K562 (cell line): ENCODE measurements around the gene ZNF791.

ENCODE experiments used
- LEF1 ChIP-seq: fragments of 450-650 bp; IDR thresholded peaks from 2 replicates; pipeline ENCODE4 v1.6.1; 2016; ENCODE audit warnings: mild to moderate bottlenecking
- MNT ChIP-seq, 2 experiments: fragments of 450-650 bp; conservative IDR thresholded peaks; 2 replicates each; pipeline ENCODE4 v1.6.1; 2017; ENCODE audit warnings: mild to moderate bottlenecking in 2 of 2, moderate library complexity in 2 of 2
- NR2F6 ChIP-seq: fragments of 450-650 bp; formaldehyde crosslinking; IDR thresholded peaks from 2 replicates; pipeline ENCODE4 v1.4.0; 2020; ENCODE audit warnings: mild to moderate bottlenecking
- SIN3A ChIP-seq, 2 experiments: fragments of 150-350 bp in 1 of 2; IDR thresholded peaks; 2 replicates each; pipeline ENCODE4 v1.6.1; 2011 to 2016; ENCODE audit warnings: borderline replicate concordance in 2 of 2, low read depth in 2 of 2, low read length in 2 of 2, mild to moderate bottlenecking in 2 of 2, moderate library complexity in 2 of 2; ENCODE audit not compliant: control insufficient read depth in 1 of 2
- YY1 ChIP-seq, 3 experiments: IDR thresholded peaks; 2 replicates each; pipeline ENCODE4 v1.6.1; 2011; ENCODE audit warnings: low read length in 2 of 3, mild to moderate bottlenecking in 2 of 3, moderate library complexity in 2 of 3, borderline replicate concordance in 1 of 3, control low read depth in 1 of 3, low read depth in 1 of 3; ENCODE audit not compliant: insufficient read depth in 3 of 3, insufficient replicate concordance in 2 of 3, control insufficient read depth in 1 of 3, insufficient read length in 1 of 3; ENCODE audit errors: extremely low read depth in 1 of 3
- ZNF778 ChIP-seq: fragments of 450-650 bp; formaldehyde crosslinking; IDR thresholded peaks from 2 replicates; pipeline ENCODE4 v1.4.0; 2020; ENCODE audit warnings: mild to moderate bottlenecking, moderate library complexity

GRCh38 chr19:12642506-12642905 lies 31.8 kb downstream of the ZNF791 start:
- TF ChIP-seq SIN3A (IDR thresholded peaks at IDR 0.05; ENCODE audit: borderline replicate concordance in 2 of 2, control insufficient read depth in 1 of 2, low read depth in 2 of 2, low read length in 2 of 2) (no peak), MNT (conservative IDR thresholded peaks at IDR 0.05) (no peak), YY1 (IDR thresholded peaks at IDR 0.05; ENCODE audit: borderline replicate concordance in 1 of 3, control insufficient read depth in 1 of 3, extremely low read depth in 1 of 3, insufficient read depth in 3 of 3, insufficient read length in 1 of 3, insufficient replicate concordance in 2 of 3, low read depth in 1 of 3, low read length in 2 of 3) (no peak), LEF1 (no peak), NR2F6 (CRISPR knock-in tag) (no peak), ZNF778 (CRISPR knock-in tag) (no peak)
